GM18868 (cell line): ENCODE data around the gene ICA1.
"Not testable (repeated sequence)": the region's sequence is repeated elsewhere in the genome, so short reads cannot be mapped to it uniquely, and the experiment has no call there.

Experiments
- ATAC-seq: cut with Tn5 transposase; IDR thresholded peaks from one replicate; pipeline ENCODE4 v1.9.1; 2021; ENCODE audit warnings: mild to moderate bottlenecking, moderate library complexity; ENCODE audit not compliant: unreplicated experiment

Gene ICA1

DNA sequence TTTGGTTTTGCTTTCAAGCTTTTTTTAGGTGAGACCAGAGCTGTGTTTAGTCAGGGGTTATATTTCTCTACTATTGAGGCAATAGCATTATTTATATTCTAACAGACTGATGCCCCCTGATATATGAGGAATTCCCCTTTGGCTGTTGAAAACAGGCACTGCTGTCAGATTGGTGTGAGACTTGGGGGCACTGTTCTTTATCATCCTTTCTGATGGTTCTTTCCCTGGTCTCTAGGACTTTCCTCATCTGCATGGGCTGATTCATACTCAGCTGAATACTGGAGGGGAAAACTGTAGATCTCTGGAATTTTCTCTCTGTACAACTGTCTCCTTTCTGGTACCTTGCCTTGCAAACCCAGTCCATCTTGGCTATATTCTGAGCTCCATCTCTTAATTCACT is 10.0 kb upstream of the ICA1 start:
- ATAC-seq: peak; percentile 72

DNA sequence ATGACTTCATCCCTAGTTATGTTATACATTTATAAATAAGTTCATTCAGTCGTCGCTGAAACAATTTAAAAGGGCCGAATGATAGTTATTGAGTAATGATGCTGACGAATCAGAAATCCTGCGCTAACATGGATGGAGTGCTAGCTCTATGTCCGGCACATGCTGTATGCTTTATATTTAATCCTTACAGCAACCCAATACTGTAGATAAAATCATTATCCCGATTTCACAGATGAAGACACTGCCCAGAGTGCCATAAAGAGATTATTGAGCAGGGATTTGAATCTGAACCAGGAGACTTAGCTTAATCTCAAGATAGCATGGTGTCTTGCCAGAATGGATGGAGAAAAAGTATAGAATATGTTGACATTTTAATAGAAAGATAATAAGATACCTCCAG is 1.1 kb upstream of the ICA1 start:
- no peak for ATAC-seq

DNA sequence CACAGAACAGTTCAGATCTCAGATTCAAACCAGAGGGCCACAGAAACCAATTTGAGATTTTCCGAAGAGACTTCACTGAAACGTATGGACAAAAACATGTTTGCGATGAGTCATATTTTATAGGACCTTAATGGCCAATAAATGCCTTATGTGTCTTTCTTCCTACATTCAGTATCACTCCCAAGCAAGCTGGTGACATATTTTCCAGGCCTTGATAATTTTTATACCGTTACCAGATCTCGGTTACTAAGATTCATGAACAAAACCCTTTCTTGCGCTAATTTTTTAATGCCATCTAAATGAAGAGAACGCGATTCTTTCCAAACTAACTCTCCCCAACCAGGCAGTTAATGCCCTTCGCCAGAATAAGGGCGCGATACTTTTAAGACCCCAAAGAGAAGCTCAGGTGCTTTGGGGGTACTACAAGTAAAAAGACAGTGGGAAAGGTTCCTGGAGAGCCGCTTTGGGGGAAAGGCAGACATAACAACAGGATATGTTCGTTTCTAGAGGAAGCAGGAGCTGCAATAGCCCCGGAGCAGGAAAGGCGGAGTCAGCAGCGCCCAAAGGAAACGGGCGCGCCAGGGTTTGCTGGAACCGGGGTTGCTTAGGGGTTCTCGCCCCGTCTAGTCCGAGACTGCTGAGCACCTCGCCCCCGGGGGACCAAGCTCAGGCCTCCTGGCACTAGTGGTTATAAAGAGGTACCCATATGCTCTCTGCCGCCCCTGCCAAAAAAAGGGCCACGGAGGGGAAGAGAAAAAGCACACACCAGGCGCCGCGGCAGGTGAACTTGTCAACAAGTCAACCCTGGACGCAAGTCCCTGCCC is 884 bp downstream of the ICA1 start:
- peak; percentile 24 for ATAC-seq

DNA sequence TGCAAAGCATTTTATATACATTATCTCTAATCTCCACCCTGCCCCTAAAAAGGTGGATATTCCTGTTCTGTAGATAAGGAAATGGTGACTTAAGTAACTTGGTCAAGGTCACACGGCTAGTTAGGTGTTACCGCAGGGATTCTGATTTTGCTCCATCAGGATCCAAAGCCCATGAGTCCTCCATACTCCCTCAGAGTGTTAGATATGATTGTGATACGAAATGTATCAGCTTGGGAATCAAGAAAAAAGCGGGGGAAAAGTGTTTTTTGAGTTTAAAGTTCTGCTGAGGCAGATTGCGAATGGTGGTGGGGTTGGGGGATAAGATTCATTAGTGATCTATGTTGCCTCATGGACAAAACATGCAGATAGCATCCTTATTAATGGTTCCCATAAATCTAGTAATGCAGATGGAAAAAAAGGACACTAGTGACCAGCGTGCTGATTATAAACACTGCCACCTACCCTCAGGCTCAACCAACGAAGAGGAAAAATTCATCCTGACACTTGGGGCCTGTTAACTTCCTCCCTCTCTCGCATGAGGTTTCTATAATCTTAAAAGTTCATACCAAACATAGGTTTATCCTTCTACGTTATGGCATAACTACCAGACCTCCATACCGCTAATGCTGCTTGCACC is 2.3 kb downstream of the ICA1 start:
- no peak for ATAC-seq

DNA sequence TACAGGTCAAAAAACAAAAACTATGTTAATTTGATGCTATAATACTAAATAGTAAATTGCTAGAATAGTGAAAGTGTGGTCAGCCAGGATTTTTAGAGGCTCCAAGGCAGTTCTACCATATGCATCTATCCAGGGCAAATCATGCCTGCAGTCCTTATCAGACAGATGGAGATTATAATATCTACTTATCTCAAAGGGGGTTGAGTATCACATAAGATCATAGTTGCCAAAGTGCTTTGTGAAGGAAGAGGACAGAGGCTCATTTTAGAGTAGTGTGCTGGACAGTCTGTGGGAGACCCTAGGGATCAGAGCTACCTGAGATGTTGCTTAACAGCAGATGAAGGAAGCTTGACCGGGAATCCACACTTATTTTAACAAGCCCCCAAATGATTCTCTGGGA is 3.2 kb downstream of the ICA1 start:
- ATAC-seq: no peak

DNA sequence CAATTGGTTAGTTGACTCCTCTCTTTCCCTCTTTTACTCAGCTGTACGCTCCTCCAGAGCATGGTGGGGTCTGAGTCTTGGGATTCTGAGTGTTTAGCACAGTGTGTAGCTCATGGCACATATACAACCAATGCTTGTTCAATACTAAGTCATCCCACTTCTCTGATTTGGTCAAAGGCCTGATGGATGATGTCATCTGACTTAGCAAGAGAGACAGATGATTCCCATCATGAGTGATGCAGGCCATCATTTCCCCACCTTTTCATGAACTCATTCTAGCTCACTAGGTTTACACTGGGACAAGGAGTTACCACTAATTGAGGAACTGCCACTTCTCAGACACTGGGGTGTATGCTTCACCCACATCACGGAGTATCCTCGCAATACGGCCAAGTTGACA is 3.8 kb downstream of the ICA1 start:
- no peak for ATAC-seq

DNA sequence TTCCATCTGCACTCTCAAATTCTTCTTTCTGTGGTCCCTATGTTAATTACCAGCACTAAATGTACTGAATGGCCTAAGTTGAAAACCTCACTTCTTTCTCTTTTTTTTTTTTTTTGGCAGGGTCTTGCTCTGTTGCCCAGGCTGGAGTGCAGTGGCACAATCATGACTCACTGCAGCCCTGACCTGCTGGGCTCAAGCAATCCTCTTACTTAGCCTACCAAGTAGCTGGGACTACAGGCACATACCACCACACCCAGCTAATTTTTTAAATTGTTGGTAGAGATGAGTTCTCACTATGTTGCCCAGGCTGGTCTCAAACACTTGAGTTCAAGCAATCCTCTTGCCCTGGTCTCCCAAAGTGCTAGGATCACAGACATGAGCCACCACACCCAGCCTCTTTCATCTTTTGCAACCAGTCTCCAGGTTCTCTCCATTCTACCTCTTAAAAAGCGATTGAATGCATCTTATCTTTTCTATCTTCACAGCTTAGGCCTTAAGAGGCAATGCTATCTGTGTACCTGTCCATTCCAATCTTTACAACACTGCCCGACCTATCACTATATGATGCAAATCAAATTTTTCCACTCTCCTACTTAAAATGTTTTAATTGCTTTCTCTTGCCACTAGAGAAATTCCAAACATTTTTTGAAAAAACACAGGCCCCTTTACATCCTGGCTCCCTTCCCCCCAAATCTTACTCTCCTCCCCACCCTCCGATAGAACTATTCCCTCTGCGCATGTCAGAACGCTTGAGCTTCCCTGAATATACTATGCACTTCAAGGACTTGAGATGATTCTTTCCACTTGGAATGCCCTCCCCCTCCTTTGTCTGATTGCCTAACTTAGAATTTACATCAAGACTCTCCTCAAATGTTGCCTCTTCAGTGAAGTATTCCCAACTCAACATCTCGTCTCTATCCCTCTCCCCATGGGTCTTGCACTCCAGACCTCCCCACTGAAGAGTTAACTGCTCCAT is 6.0 kb downstream of the ICA1 start:
- ATAC-seq: no peak

DNA sequence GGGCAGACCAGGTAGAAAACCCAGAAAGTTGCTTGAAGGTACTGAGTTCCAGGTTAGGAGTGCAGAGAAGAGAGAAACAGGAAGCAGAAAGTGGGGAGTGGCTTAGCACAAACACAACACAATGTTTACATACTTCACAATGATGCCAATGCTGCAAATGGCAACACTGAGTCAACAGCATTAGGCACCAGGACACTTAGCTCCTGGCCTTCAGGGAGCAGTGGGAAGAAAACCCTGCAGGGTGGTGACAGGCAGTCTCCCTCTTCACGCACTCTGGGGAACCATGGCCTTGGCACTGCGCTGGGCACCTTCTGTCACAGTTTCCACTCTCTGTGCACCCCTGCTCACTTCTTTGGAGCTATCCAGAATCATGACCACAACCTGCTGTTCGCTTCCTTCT is 7.3 kb downstream of the ICA1 start:
- no peak for ATAC-seq

DNA sequence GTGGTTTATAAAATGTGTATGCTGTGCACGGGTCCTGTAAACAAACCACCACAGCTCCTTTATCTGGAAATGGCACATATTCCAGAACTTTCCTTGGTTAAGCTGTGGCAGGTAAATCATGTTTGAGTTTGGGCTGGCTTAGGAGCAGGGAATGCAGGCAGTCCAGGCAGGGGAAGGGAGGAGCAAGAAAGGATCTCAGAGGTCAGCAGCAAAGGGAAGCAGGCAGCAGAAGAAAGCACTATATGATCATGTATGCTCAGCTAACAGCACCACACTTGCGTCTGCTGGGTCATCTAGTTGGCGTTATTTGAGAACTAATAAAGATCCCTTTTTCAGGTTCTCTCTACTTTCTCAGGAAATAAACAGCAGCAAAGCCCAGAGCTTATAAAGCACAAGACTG is 7.8 kb downstream of the ICA1 start:
- ATAC-seq: no peak

DNA sequence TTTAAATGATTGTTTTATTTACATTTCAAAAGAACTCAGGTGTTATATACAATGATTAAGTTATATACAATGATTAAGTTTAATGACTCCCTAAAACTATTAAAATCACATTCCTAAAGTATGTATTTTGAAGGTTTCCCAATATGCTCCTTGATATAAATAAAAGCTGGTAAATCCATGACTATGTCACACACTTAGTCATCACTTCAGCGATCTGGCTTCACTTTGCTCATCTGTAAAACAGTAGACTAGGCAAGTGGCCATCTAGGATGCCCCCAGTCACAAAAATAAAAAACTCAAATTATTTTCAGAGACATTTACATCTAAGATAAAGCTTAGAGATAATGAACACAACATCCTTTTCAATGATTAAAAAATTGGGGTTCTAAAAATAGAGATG is 10.8 kb downstream of the ICA1 start:
- no peak for ATAC-seq

DNA sequence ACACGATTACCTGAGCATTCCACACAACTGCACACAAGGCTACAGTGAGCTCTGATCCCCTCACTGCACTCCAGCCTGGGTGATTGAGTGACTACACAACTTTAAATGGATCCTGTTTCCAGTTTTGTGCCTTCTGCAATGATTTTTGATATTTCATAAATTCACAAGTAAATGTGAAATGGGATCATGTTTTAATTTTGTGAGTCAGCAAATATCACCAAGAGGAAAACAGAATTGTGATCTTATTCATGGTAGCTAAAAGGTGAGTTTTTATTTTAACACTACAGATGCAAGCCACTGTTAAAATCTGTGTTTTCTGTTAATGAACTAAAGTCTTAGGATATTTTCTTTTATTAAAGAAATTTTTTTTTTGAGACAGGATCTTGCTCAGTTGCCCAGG is 11.4 kb downstream of the ICA1 start:
- ATAC-seq: no peak

DNA sequence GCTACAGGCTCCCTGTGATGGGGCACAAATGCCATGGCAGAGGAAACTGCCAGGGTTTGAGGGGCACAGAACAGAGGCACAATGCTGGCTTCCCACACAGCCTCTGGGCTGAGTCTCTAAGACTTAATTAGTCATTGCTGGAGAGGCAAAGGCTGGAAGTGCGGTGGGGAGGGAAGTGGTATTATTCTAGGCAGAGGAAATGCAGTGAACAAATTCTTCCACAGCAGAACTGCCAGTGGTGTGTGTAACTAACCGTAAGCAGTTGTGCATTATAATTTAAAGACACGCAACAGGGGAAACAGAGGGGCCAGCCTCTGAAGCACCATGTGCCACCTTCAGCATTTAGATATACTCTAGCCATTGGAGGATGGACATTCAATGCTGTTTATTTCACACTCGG is 12.8 kb downstream of the ICA1 start:
- no peak for ATAC-seq

DNA sequence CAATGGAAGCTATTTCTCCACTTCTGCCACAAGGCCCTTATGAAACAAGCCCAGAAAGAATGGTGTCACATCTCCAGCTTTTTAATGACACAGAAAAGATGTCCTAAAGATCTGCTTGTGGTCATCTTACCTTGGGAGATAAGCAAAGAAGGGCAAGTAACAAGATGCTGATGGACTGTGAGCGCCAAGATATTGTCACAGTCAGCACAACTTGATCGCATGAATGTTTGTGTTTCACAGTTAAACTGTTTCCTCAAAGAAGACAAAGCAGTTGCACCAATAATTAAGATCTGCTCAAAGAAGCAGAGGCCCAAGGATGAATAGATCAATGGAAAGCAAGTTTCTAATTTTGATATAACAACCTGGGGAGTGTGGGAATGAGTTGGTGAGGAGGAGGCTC is 15.9 kb downstream of the ICA1 start:
- no peak for ATAC-seq

DNA sequence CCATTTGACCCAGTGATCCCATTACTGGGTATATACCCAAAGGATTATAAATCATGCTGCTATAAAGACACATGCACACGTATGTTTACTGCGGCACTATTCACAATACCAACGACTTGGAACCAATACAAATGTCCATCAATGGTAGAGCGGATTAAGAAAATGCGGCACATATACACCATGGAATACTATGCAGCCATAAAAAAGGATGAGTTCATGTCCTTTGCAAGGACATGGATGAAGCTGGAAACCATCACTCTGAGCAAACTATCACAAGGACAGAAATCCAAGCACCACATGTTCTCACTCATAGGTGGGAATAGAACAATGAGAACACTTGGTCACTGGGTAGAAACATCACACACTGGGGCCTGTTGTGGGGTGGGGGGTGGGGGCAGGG is 16.9 kb downstream of the ICA1 start:
- ATAC-seq: not testable (repeated sequence)

DNA sequence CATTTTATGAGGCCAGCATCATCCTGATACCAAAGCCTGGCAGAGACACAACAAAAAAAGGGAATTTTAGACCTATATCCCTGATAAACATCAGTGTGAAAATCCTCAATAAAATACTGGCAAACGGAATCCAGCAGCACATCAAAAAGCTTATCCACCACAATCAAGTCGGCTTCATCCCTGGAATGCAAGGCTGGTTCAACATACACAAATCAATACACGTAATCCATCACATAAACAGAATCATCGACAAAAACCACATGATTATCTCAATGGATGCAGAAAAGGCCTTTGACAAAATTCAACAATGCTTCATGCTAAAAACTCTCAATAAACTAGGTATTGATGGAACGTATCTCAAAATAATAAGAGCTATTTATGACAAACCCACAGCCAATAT is 18.9 kb downstream of the ICA1 start:
- not testable (repeated sequence) for ATAC-seq

DNA sequence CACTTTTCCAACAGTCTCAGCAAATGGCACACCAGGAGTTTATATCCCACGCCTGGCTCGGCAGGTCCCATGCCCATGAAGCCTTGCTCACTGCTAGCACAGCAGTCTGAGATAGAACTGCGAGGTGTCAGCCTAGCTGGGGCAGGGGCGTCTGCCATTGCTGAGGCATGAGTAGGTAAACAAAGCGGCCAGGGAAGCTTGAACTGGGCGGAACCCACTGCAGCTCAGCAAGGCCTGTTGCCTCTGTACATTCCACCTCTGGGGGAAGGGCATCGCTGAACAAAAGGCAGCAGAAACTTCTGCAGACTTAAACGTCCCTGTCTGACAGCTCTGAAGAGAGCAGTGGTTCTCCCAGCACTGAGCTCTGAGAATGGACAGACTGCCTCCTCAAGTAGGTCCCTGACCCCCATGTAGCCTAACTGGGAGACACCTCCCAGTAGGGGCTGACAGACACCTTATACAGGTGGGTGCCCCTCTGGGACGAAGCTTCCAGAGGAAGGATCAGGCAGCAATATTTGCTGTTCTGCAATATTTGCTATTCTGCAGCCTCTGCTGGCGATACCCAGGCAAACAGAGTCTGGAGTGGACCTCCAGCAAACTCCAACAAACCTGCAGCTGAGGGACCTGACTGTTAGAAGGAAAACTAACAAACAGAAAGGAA is 22.1 kb downstream of the ICA1 start:
- not testable (repeated sequence) for ATAC-seq

DNA sequence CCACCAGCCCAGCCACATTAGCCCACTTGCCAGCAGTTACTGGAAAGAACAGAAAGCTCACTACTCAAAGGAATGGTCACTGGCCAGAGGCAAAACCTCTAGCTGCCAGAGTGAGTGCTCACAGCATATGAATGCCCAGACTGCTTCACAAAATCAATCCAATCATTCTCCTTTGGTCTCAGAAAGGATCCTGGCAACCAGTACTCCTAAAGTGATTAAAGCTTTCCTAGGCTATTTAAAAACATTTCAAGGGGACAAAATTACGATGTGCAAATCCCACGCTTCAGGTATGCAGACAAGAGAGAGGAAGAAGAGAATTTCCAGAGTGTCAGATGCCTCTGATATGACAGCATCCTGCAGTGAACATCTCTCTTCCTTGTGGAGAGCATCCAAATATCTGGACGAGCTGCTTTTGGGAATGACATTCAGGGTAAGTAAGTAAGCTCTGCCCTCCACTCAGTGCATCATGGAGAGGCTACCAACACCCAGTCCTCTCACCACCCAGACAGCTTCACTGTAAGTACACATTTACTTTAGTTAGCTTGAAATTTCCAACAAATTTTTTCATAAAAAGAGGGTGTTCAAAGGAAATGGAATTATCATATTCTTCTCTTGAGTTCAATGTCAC is 25.1 kb downstream of the ICA1 start:
- ATAC-seq: no peak

DNA sequence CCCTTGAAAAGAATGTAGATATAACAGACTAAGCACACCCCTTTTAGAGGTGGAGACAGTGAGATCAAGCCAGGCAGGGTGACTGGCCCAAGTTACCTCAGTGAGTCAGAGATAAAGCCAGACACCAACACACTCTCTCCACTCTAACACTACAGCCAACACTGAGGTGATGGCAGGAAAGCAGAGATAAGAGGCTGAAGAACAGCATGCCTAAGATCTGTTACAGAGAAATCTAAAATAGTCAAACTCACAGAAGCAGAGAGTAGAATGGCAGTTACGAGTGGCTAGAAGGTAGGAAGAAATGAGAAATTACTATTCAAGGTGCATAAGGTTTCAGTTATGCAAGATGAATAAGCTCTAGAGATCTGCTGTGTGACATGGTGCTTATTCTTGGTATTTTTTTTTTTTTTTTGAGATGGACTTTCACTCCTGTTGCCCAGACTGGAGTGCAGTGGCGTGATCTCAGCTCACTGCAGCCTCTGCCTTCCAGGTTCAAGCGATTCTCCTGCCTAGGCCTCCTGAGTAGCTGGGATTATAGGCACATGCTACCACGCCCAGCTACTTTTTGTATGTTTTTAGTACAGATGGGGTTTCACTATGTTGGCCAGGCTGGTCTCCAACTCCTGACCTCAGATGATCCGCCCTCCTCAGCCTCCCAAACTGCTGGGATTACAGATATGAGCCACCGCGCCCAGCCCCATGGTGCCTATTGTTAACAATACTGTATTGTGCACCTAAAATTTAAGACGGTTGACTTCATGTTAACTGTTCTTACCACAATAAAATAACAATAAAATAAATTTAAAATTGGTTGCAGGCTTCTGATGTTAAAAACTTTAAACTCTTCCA is 28.7 kb downstream of the ICA1 start:
- peak; percentile 78 for ATAC-seq

DNA sequence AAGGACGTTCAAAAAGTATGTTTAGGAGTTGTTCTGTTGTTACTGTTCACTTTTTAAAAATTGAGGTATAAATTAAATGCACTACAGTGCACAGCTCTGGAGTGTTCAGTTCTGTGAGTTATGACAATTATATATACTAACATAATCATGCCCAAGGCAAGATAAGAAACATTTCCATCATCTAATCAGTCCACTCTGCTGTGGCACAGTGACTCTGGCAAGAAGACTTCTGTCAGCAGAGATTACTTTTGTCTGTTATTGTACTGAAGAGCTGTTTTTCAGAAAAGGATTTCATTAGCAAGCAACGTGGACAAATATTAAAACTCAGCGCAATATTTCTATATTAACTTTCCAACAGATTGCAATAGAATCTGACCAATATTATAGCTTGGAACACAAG is 32.0 kb downstream of the ICA1 start:
- no peak for ATAC-seq
